ENCODE data around the gene KCNA5.

DNA sequence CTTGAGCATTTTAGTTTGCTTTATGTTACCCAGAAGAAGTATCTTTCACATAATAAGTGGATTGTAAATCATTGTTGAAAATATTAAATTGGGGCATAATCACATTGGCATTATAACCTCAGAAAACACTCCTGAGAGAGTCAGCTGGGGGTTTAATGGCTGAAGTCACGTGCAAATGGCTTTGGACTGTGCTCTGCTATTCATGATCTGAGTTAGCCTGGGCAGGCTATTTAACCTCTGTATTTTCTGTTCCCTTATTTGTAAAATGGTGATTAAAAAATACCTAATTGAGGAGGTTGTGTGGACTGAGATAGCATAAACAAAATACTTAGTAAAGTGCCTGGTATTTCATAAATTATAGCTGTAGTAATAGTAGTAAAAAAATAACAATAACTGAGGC lies 24.9 kb downstream of the KCNA5 start:
- TF ChIP-seq, protein P1, sequence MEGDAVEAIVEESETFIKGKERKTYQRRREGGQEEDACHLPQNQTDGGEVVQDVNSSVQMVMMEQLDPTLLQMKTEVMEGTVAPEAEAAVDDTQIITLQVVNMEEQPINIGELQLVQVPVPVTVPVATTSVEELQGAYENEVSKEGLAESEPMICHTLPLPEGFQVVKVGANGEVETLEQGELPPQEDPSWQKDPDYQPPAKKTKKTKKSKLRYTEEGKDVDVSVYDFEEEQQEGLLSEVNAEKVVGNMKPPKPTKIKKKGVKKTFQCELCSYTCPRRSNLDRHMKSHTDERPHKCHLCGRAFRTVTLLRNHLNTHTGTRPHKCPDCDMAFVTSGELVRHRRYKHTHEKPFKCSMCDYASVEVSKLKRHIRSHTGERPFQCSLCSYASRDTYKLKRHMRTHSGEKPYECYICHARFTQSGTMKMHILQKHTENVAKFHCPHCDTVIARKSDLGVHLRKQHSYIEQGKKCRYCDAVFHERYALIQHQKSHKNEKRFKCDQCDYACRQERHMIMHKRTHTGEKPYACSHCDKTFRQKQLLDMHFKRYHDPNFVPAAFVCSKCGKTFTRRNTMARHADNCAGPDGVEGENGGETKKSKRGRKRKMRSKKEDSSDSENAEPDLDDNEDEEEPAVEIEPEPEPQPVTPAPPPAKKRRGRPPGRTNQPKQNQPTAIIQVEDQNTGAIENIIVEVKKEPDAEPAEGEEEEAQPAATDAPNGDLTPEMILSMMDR (IDR thresholded peaks at IDR 0.05; ENCODE audit: low read depth, low read length), result no peak
- no peak for TF ChIP-seq EZH2phosphoT487 (IDR thresholded peaks at IDR 0.05; ENCODE audit: low read depth)
